IMR-90 (cell line): ENCODE results near the gene ABI3BP. TPM values are rescaled to one million over a fixed set of nuclear protein-coding genes. Genes with fewer than 3 reads are reported as not detected.

Experiments used
- ATAC-seq: fragments of 200-7000 bp; cut with Tn5 transposase; 2 replicates; pipeline ENCODE4 v1.9.1; 2020; ENCODE audit warnings: low read depth, mild to moderate bottlenecking, moderate library complexity
- BruUV-seq: library from RNA; stranded (reverse); fragments of 400-500 nt; replicated peaks from 2 replicates; lab custom pipeline; 2021; lab: Mats Ljungman, UMichigan
- CTCF ChIA-PET: fragments of 300-600 bp; formaldehyde crosslinking; extraction: SDS; loops from one replicate; lab custom pipeline; 2021; ENCODE audit warnings: antibody characterized with exemption; lab: Yijun Ruan, JAX
- POLR2A ChIA-PET: fragments of 300-600 bp; sonication (Branson Sonifier 250); formaldehyde crosslinking; loops from one replicate; lab custom pipeline; 2022; ENCODE audit warnings: antibody characterized with exemption; ENCODE audit not compliant: unreplicated experiment; lab: Charles Lee
- DNase-seq: peaks from one replicate; pipeline ENCODE4 v3.0.0; 2013
- H2AFZ ChIP-seq: replicated peaks from 2 replicates; pipeline ENCODE3; 2013; ENCODE audit warnings: low read length, mild to moderate bottlenecking; ENCODE audit not compliant: poor library complexity
- H2AK5ac ChIP-seq: 2 replicates; pipeline ENCODE4 v1.6.1; 2013; ENCODE audit warnings: low read depth, low read length, inconsistent platforms
- H2AK9ac ChIP-seq: replicated peaks from 2 replicates; pipeline ENCODE3; 2013; ENCODE audit warnings: mild to moderate bottlenecking, low read depth, low read length, moderate library complexity; ENCODE audit not compliant: poor library complexity
- H2BK120ac ChIP-seq: 2 replicates; pipeline ENCODE4 v1.6.1; 2013; ENCODE audit warnings: low read depth, low read length, inconsistent platforms
- H2BK15ac ChIP-seq: 3 replicates; pipeline ENCODE4 v1.6.1; 2013; ENCODE audit warnings: low read depth, low read length, inconsistent platforms
- H2BK20ac ChIP-seq: 2 replicates; pipeline ENCODE4 v1.6.1; 2013; ENCODE audit warnings: low read depth, mild to moderate bottlenecking, inconsistent platforms, low read length, moderate library complexity
- H2BK5ac ChIP-seq: 2 replicates; pipeline ENCODE4 v1.6.1; 2013; ENCODE audit warnings: mild to moderate bottlenecking, low read depth, low read length, inconsistent platforms; ENCODE audit not compliant: poor library complexity, severe bottlenecking
- H3K14ac ChIP-seq: replicated peaks from 2 replicates; pipeline ENCODE4 v1.6.1; 2013; ENCODE audit warnings: low read depth, low read length, inconsistent platforms
- H3K18ac ChIP-seq: 2 replicates; pipeline ENCODE4 v1.6.1; 2013; ENCODE audit warnings: low read depth, low read length, control low read depth
- H3K23ac ChIP-seq: 2 replicates; pipeline ENCODE4 v1.6.1; 2013; ENCODE audit warnings: low read depth, low read length, inconsistent platforms
- H3K27ac ChIP-seq: 2 replicates; pipeline ENCODE4 v1.5.1; 2013; ENCODE audit warnings: mild to moderate bottlenecking, control low read depth, low read length; ENCODE audit not compliant: insufficient read depth
- H3K27me3 ChIP-seq: 2 replicates; pipeline ENCODE4 v1.6.1; 2013; ENCODE audit warnings: low read length; ENCODE audit not compliant: control insufficient read depth, insufficient read depth
- H3K36me3 ChIP-seq: 2 replicates; pipeline ENCODE4 v1.6.1; 2013; ENCODE audit warnings: low read length, mixed read lengths; ENCODE audit not compliant: control insufficient read depth, insufficient read depth
- H3K4ac ChIP-seq: 2 replicates; pipeline ENCODE4 v1.6.1; 2013; ENCODE audit warnings: low read depth, low read length, inconsistent platforms
- H3K4me1 ChIP-seq: 2 replicates; pipeline ENCODE4 v1.6.1; 2013; ENCODE audit warnings: low read length, mixed read lengths; ENCODE audit not compliant: control insufficient read depth, insufficient read depth
- H3K4me2 ChIP-seq: 2 replicates; pipeline ENCODE4 v1.6.1; 2013; ENCODE audit warnings: low read depth, mild to moderate bottlenecking, control low read depth, low read length, moderate library complexity
- H3K4me3 ChIP-seq: 2 replicates; pipeline ENCODE4 v1.5.1; 2013; ENCODE audit warnings: low read depth, mild to moderate bottlenecking, control low read depth, low read length, moderate library complexity; ENCODE audit not compliant: insufficient read depth
- H3K56ac ChIP-seq: 2 replicates; pipeline ENCODE4 v1.6.1; 2013; ENCODE audit warnings: low read length, inconsistent platforms; ENCODE audit not compliant: insufficient read depth; ENCODE audit errors: extremely low read depth
- H3K79me1 ChIP-seq, 2 experiments: 2 replicates each; pipeline ENCODE4 v1.6.1; 2013; ENCODE audit warnings: low read length in 2 of 2, inconsistent platforms in 1 of 2, low read depth in 1 of 2
- H3K9ac ChIP-seq: 2 replicates; pipeline ENCODE4 v1.6.1; 2013; ENCODE audit warnings: low read depth, low read length, control low read depth
- H3K9me1 ChIP-seq: 2 replicates; pipeline ENCODE4 v1.6.1; 2013; ENCODE audit warnings: low read length, inconsistent platforms; ENCODE audit not compliant: insufficient read depth
- H3K9me3 ChIP-seq: 2 replicates; pipeline ENCODE4 v1.6.1; 2013; ENCODE audit warnings: low read length; ENCODE audit not compliant: control insufficient read depth, insufficient read depth
- H4K20me1 ChIP-seq: 2 replicates; pipeline ENCODE4 v1.6.1; 2013; ENCODE audit warnings: low read length, inconsistent platforms; ENCODE audit not compliant: insufficient read depth
- H4K5ac ChIP-seq: 2 replicates; pipeline ENCODE4 v1.6.1; 2013; ENCODE audit warnings: mild to moderate bottlenecking, low read depth, low read length, control low read depth
- H4K8ac ChIP-seq, 2 experiments: 2 replicates each; pipeline ENCODE4 v1.6.1; 2013; ENCODE audit warnings: low read depth in 2 of 2, low read length in 2 of 2, control low read depth in 1 of 2, inconsistent platforms in 1 of 2
- H4K91ac ChIP-seq: 2 replicates; pipeline ENCODE4 v1.6.1; 2013; ENCODE audit warnings: low read depth, low read length, inconsistent platforms; ENCODE audit not compliant: insufficient read depth
- CHD1 ChIP-seq: IDR thresholded peaks from 2 replicates; pipeline ENCODE4 v1.6.1; 2012; ENCODE audit warnings: low read depth, low read length, improper control_type of control experiment
- FOS ChIP-seq: fragments of 150-350 bp; IDR thresholded peaks from 2 replicates; pipeline ENCODE4 v1.6.1; 2016; ENCODE audit warnings: low read depth, low read length
- MAFK ChIP-seq: IDR thresholded peaks from 2 replicates; pipeline ENCODE4 v1.6.1; 2012; ENCODE audit warnings: low read depth, low read length, improper control_type of control experiment
- MAZ ChIP-seq: IDR thresholded peaks from 2 replicates; pipeline ENCODE4 v1.6.1; 2012; ENCODE audit warnings: low read depth, mild to moderate bottlenecking, low read length, improper control_type of control experiment, moderate library complexity, borderline replicate concordance
- MXI1 ChIP-seq: IDR thresholded peaks from 2 replicates; pipeline ENCODE4 v1.6.1; 2012; ENCODE audit warnings: low read depth, mild to moderate bottlenecking, low read length, moderate library complexity, borderline replicate concordance
- POLR2A ChIP-seq: IDR thresholded peaks from 2 replicates; pipeline ENCODE4 v1.6.1; 2012; ENCODE audit warnings: mild to moderate bottlenecking, low read depth, low read length
- RCOR1 ChIP-seq: IDR thresholded peaks from 2 replicates; pipeline ENCODE4 v1.6.1; 2012; ENCODE audit warnings: mild to moderate bottlenecking, low read length, improper control_type of control experiment; ENCODE audit not compliant: insufficient replicate concordance
- RFX5 ChIP-seq: IDR thresholded peaks from 2 replicates; pipeline ENCODE4 v1.8.0; 2012; ENCODE audit warnings: low read depth, mild to moderate bottlenecking, low read length, moderate library complexity
- WGBS, 2 experiments: methylation state at CpG; one replicate each; pipeline versions ENCODE4 v1.1.5 to v1.1.7; 2013; ENCODE audit warnings: missing lambda C conversion rate in 2 of 2; ENCODE audit not compliant: insufficient read length in 1 of 2; ENCODE audit errors: extremely low coverage in 2 of 2; 5-methylcytosine and 5-hydroxymethylcytosine counted together
- dilution Hi-C: fragments of 300-500 bp; cut with HindIII; formaldehyde crosslinking; loops from one replicate; pipeline ENCODE4 v1.14.3; 2018; ENCODE audit warnings: low sequenced_read_pairs; ENCODE audit not compliant: unreplicated experiment
- in situ Hi-C: fragments of 300-500 bp; cut with MboI; formaldehyde crosslinking; loops from 3 replicates; pipeline ENCODE4 v1.14.3; 2019; ENCODE audit warnings: low sequenced_read_pairs, inconsistent platforms, mixed read lengths
- intact Hi-C: fragments of 100-400 bp; cut with micrococcal nuclease; formaldehyde crosslinking; loops from 2 replicates; pipeline ENCODE4 v1.10.0; 2022
- polyA plus RNA-seq, 3 experiments: library from polyadenylated mRNA; depleted of rRNA; stranded (reverse); fragments of >200 nt; gene quantifications; 2 replicates each; pipeline ENCODE4 v1.2.3, GENCODE V29; 2012; ENCODE audit warnings: low replicate concordance in 1 of 3
- total RNA-seq: library from RNA; depleted of rRNA; stranded (reverse); fragments of >200 nt; gene quantifications from 2 replicates; pipeline ENCODE4 v1.2.3, GENCODE V29; 2012
- TF ChIP-seq, protein P1 (sequence below): conservative IDR thresholded peaks from 2 replicates; pipeline ENCODE4 v1.5.1; 2012; ENCODE audit warnings: mild to moderate bottlenecking, low read depth, low read length, improper control_type of control experiment
- TF ChIP-seq, protein P2 (sequence below): fragments of 150-350 bp; IDR thresholded peaks from 2 replicates; pipeline ENCODE4 v1.6.1; 2017; ENCODE audit warnings: mild to moderate bottlenecking, antibody characterized with exemption, low read length, low read depth

ABI3BP gene
- total and polyA plus RNA-seq, 2 of the 4 experiments (the other 2 are of a cell fraction) = 3.0 to 26.7 TPM

DNA sequence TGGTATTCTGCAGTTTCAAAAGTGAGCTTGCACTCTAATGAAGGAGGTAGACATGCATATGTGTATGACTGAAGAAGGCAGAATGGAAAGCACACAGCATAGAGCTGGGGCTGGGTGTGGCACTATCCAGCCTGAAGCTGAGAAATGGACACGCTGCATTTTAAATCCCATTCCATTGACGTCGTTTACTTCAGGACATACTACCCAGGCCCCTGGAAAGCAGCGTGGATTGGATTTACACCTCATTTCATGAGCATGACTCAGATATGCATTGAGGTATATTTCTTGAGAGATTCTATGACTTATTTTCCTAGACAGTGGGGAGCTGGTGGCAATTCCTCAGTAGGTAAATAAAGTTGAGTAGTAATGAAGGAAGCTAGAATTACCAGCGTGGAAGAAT, 101.4 kb downstream of the ABI3BP start:
- no peak overlapping the region for H3K4ac ChIP-seq
- H3K27ac ChIP-seq = no peak overlapping the region
- no peak overlapping the region for H2BK20ac ChIP-seq
- dilution Hi-C loops = no loop called here
- no peak overlapping the region for H4K5ac ChIP-seq
- in situ Hi-C loops = loop anchor here (5.0 kb wide), 1 partner anchor 300 kb away; no protein-coding TSS in a partner anchor
- H4K8ac ChIP-seq = no peak overlapping the region
- H3K79me1 ChIP-seq = no peaks in the 10 kb centered on the region
- H3K9ac ChIP-seq = no peak overlapping the region
- ATAC-seq = no peak
- H3K9me3 ChIP-seq = no peaks in the 10 kb centered on the region
- peak; percentile 10 for DNase-seq
- no TSS peak for BruUV-seq
- H3K4me1 ChIP-seq = no peaks in the 10 kb centered on the region
- H2BK15ac ChIP-seq = no peak overlapping the region
- no peaks in the 10 kb centered on the region for H3K9me1 ChIP-seq
- H3K18ac ChIP-seq = no peak overlapping the region
- no CpG with 5 or more reads among the region's 5 CpGs for WGBS, 2 experiments
- POLR2A ChIA-PET = no interaction called here
- no peak overlapping the region for H2BK5ac ChIP-seq
- no peak overlapping the region for H3K56ac ChIP-seq
- H2AK5ac ChIP-seq = no peak overlapping the region
- no peak overlapping the region for H2BK120ac ChIP-seq
- H2AK9ac ChIP-seq = no peak overlapping the region
- no peaks in the 10 kb centered on the region for H3K36me3 ChIP-seq
- H2AFZ ChIP-seq = no peak overlapping the region
- H3K4me2 ChIP-seq = no peak overlapping the region
- TF ChIP-seq, protein P1, sequence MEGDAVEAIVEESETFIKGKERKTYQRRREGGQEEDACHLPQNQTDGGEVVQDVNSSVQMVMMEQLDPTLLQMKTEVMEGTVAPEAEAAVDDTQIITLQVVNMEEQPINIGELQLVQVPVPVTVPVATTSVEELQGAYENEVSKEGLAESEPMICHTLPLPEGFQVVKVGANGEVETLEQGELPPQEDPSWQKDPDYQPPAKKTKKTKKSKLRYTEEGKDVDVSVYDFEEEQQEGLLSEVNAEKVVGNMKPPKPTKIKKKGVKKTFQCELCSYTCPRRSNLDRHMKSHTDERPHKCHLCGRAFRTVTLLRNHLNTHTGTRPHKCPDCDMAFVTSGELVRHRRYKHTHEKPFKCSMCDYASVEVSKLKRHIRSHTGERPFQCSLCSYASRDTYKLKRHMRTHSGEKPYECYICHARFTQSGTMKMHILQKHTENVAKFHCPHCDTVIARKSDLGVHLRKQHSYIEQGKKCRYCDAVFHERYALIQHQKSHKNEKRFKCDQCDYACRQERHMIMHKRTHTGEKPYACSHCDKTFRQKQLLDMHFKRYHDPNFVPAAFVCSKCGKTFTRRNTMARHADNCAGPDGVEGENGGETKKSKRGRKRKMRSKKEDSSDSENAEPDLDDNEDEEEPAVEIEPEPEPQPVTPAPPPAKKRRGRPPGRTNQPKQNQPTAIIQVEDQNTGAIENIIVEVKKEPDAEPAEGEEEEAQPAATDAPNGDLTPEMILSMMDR = no peak
- TF ChIP-seq FOS = no peak
- TF ChIP-seq MAZ = no peak
- no peak for TF ChIP-seq RCOR1
- TF ChIP-seq, protein P2, sequence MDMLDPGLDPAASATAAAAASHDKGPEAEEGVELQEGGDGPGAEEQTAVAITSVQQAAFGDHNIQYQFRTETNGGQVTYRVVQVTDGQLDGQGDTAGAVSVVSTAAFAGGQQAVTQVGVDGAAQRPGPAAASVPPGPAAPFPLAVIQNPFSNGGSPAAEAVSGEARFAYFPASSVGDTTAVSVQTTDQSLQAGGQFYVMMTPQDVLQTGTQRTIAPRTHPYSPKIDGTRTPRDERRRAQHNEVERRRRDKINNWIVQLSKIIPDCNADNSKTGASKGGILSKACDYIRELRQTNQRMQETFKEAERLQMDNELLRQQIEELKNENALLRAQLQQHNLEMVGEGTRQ = no peak
- TF ChIP-seq CHD1 = no peak
- TF ChIP-seq POLR2A = no peak
- TF ChIP-seq RFX5 = no peak
- no peak for TF ChIP-seq MAFK
- no peak for TF ChIP-seq MXI1
- H3K4me3 ChIP-seq = no peak overlapping the region
- intact Hi-C loops = loop anchor here (2.0 to 10.0 kb wide), 4 partner anchors 155 to 673 kb away; partner anchors contain the start of gene TRMT10C
- no peaks in the 10 kb centered on the region for H4K20me1 ChIP-seq
- H3K27me3 ChIP-seq = no peaks in the 10 kb centered on the region
- no peak overlapping the region for H4K91ac ChIP-seq
- H3K14ac ChIP-seq = no peak overlapping the region
- CTCF ChIA-PET = interaction anchor here (0.7 to 4.2 kb wide), 2 partner anchors 15 to 305 kb away, joined by 3 to 30 read pairs; no protein-coding TSS in a partner anchor
- H3K23ac ChIP-seq = no peak overlapping the region
